Hepatocyte (in vitro differentiated cells): ENCODE data around the gene HTD2. TPM values are rescaled to one million over a fixed set of nuclear protein-coding genes. Genes with fewer than 3 reads are reported as not detected.

ENCODE experiments used
- DNase-seq: peaks from one replicate; pipeline ENCODE4 v3.0.0-alpha.2; 2016; ENCODE audit warnings: low spot score
- H2AFZ ChIP-seq: fragments of 200-600 bp; sonication (generic); 2 replicates; pipeline ENCODE4 v1.6.0; 2016; ENCODE audit warnings: antibody characterized with exemption, mild to moderate bottlenecking
- H3K27ac ChIP-seq: fragments of 200-600 bp; sonication (generic); 2 replicates; pipeline ENCODE4 v1.5.1; 2016; ENCODE audit warnings: mild to moderate bottlenecking
- H3K27me3 ChIP-seq: fragments of 200-600 bp; sonication (generic); 2 replicates; pipeline ENCODE4 v1.6.1; 2016
- H3K36me3 ChIP-seq: fragments of 200-600 bp; sonication (generic); replicated peaks from 2 replicates; pipeline ENCODE4 v1.5.1; 2016; ENCODE audit warnings: low read depth; ENCODE audit not compliant: insufficient read depth
- H3K4me1 ChIP-seq: fragments of 200-600 bp; sonication (generic); 2 replicates; pipeline ENCODE4 v1.5.1; 2016; ENCODE audit warnings: mild to moderate bottlenecking, moderate library complexity; ENCODE audit not compliant: insufficient read depth
- H3K4me2 ChIP-seq: fragments of 200-600 bp; sonication (generic); 2 replicates; pipeline ENCODE4 v1.6.0; 2016
- H3K4me3 ChIP-seq: fragments of 200-600 bp; sonication (generic); 2 replicates; pipeline ENCODE4 v1.5.1; 2016; ENCODE audit warnings: mild to moderate bottlenecking
- H3K79me2 ChIP-seq: fragments of 200-600 bp; sonication (generic); 2 replicates; pipeline ENCODE4 v1.6.0; 2017; ENCODE audit warnings: mild to moderate bottlenecking
- H3K9me2 ChIP-seq: fragments of 200-600 bp; sonication (generic); replicated peaks from 2 replicates; pipeline ENCODE4 v1.6.0; 2017; ENCODE audit warnings: mild to moderate bottlenecking; ENCODE audit not compliant: insufficient read depth
- H3K9me3 ChIP-seq: fragments of 200-600 bp; sonication (generic); 2 replicates; pipeline ENCODE4 v1.5.1; 2016; ENCODE audit warnings: low read depth, mild to moderate bottlenecking
- H4K20me1 ChIP-seq: fragments of 200-600 bp; sonication (generic); 2 replicates; pipeline ENCODE4 v1.6.0; 2016; ENCODE audit warnings: mild to moderate bottlenecking; ENCODE audit not compliant: insufficient read depth, poor library complexity, severe bottlenecking
- CTCF ChIP-seq: fragments of 200-600 bp; sonication (generic); IDR thresholded peaks from 2 replicates; pipeline ENCODE4 v1.5.1; 2016; ENCODE audit warnings: antibody characterized with exemption, mild to moderate bottlenecking; ENCODE audit not compliant: poor library complexity
- EZH2 ChIP-seq: fragments of 200-600 bp; sonication (generic); IDR thresholded peaks from 2 replicates; pipeline ENCODE4 v1.6.1; 2016; ENCODE audit warnings: antibody characterized with exemption, mild to moderate bottlenecking, borderline replicate concordance
- EZH2phosphoT487 ChIP-seq: fragments of 200-600 bp; sonication (generic); IDR thresholded peaks from one replicate; pipeline ENCODE4 v1.6.1; 2018; ENCODE audit warnings: antibody characterized with exemption, mild to moderate bottlenecking, low read depth, moderate library complexity; ENCODE audit not compliant: unreplicated experiment, severe bottlenecking
- WGBS: methylation state at CpG from one replicate; pipeline ENCODE4 v1.1.6; 2016; ENCODE audit warnings: low lambda C conversion rate; ENCODE audit errors: missing lambda C conversion rate; 5-methylcytosine and 5-hydroxymethylcytosine counted together
- polyA plus RNA-seq: library from polyadenylated mRNA; unstranded; fragments of >200 nt; fragmentation: Nextera tagmentation; extraction: Ambion mirVana; gene quantifications from 2 replicates; pipeline ENCODE4 v1.2.1, GENCODE V29; 2016
- total RNA-seq: library from RNA; depleted of rRNA; stranded (reverse); fragments of >200 nt; gene quantifications from 2 replicates; pipeline ENCODE4 v1.2.3, GENCODE V29; 2014

The HTD2 gene
- total and polyA plus RNA-seq, 2 experiments from 2014 or later = 13.0 to 19.0 TPM

- no peaks in the 10 kb centered on the region for H3K4me1 ChIP-seq
- no peaks in the 10 kb centered on the region for H3K9me3 ChIP-seq
- no peaks in the 10 kb centered on the region for H3K9me2 ChIP-seq
- no peak overlapping the region for H3K27ac ChIP-seq
- H3K4me3 ChIP-seq = no peak overlapping the region
- H4K20me1 ChIP-seq = no peaks in the 10 kb centered on the region
- H3K4me2 ChIP-seq = no peak overlapping the region
- WGBS = 75% methylated on average over 3 of the region's 3 CpGs
- H3K36me3 ChIP-seq = no peaks in the 10 kb centered on the region
- H3K79me2 ChIP-seq = no peaks in the 10 kb centered on the region
- H3K27me3 ChIP-seq = no peaks in the 10 kb centered on the region
- TF ChIP-seq EZH2phosphoT487 (no peak), EZH2 (no peak), CTCF (no peak)
- no peak for DNase-seq
- H2AFZ ChIP-seq = no peak overlapping the region
These were observed 32.2 kb upstream of the HTD2 start for GRCh38 chr3:58274027-58274614.

GRCh38 chr3:58281069-58281468 is 25.3 kb upstream of the HTD2 start:
- TF ChIP-seq EZH2 = no peak
- TF ChIP-seq CTCF = no peak
- TF ChIP-seq EZH2phosphoT487 = no peak
- DNase-seq = no peak
- H3K79me2 ChIP-seq = no peaks in the 10 kb centered on the region
- 64% methylated on average over 7 of the region's 7 CpGs for WGBS
- no peak overlapping the region for H2AFZ ChIP-seq
- H3K36me3 ChIP-seq = no peaks in the 10 kb centered on the region
- no peaks in the 10 kb centered on the region for H4K20me1 ChIP-seq
- H3K9me3 ChIP-seq = no peaks in the 10 kb centered on the region
- no peaks in the 10 kb centered on the region for H3K27me3 ChIP-seq
- H3K9me2 ChIP-seq = no peaks in the 10 kb centered on the region
- H3K27ac ChIP-seq = no peak overlapping the region
- no peaks in the 10 kb centered on the region for H3K4me1 ChIP-seq
- H3K4me3 ChIP-seq = no peak overlapping the region
- no peak overlapping the region for H3K4me2 ChIP-seq

- Histone ChIP-seq H4K20me1 (no peaks in the 10 kb centered on the region), H3K4me2 (no peak overlapping the region), H2AFZ (no peak overlapping the region), H3K4me1 (no peaks in the 10 kb centered on the region), H3K27me3 (no peaks in the 10 kb centered on the region), H3K9me2 (no peaks in the 10 kb centered on the region), H3K4me3 (no peak overlapping the region), H3K9me3 (no peaks in the 10 kb centered on the region), H3K79me2 (no peaks in the 10 kb centered on the region), H3K27ac (no peak overlapping the region), H3K36me3 (no peaks in the 10 kb centered on the region)
- DNase-seq = no peak
- no peak for TF ChIP-seq EZH2
- no peak for TF ChIP-seq CTCF
- TF ChIP-seq EZH2phosphoT487 = no peak
- 80% methylated on average over 7 of the region's 7 CpGs for WGBS
These were observed 21.0 kb upstream of the HTD2 start for GRCh38 chr3:58285334-58285733.

GRCh38 chr3:58287354-58287753 is 19.0 kb upstream of the HTD2 start:
- Histone ChIP-seq H3K27ac (no peak overlapping the region), H3K79me2 (no peaks in the 10 kb centered on the region), H3K4me3 (no peak overlapping the region), H3K4me2 (no peak overlapping the region), H2AFZ (no peak overlapping the region), H3K9me2 (no peaks in the 10 kb centered on the region), H3K36me3 (no peaks in the 10 kb centered on the region), H4K20me1 (no peaks in the 10 kb centered on the region), H3K27me3 (no peaks in the 10 kb centered on the region), H3K9me3 (no peaks in the 10 kb centered on the region), H3K4me1 (no peaks in the 10 kb centered on the region)
- TF ChIP-seq EZH2phosphoT487 (no peak), CTCF (no peak), EZH2 (no peak)
- WGBS = 90% methylated on average over 6 of the region's 6 CpGs
- no peak for DNase-seq
